Muscle of leg (tissue), 16 donors: ENCODE measurements around the gene FAM50A. TPM values are rescaled to one million over a fixed set of nuclear protein-coding genes. Genes with fewer than 3 reads are reported as not detected.
"Not testable (repeated sequence)": the region's sequence is repeated elsewhere in the genome, so short reads cannot be mapped to it uniquely, and the experiment has no call there.

ENCODE experiments used
- DNase-seq: peaks from one replicate; pipeline ENCODE4 v3.0.0; 2013
- H3K27ac ChIP-seq: one replicate; pipeline ENCODE4 v1.5.1; 2013; ENCODE audit warnings: mild to moderate bottlenecking, low read length, control low read depth
- H3K27me3 ChIP-seq: one replicate; pipeline ENCODE4 v1.6.1; 2013; ENCODE audit warnings: low read length; ENCODE audit not compliant: control insufficient read depth, insufficient read depth
- H3K36me3 ChIP-seq: one replicate; pipeline ENCODE4 v1.6.1; 2013; ENCODE audit warnings: low read length; ENCODE audit not compliant: control insufficient read depth, insufficient read depth
- H3K4me1 ChIP-seq: one replicate; pipeline ENCODE4 v1.6.1; 2013; ENCODE audit warnings: low read length; ENCODE audit not compliant: control insufficient read depth, insufficient read depth
- H3K4me3 ChIP-seq: one replicate; pipeline ENCODE4 v1.5.1; 2013; ENCODE audit warnings: low read length, control low read depth
- H3K9me3 ChIP-seq: replicated peaks from 2 replicates; pipeline ENCODE4 v1.6.1; 2013; ENCODE audit warnings: low read depth, low read length; ENCODE audit not compliant: control insufficient read depth
- WGBS: methylation state at CpG from one replicate; pipeline ENCODE4 v1.1.5; 2013; ENCODE audit warnings: missing lambda C conversion rate; ENCODE audit not compliant: insufficient coverage; 5-methylcytosine and 5-hydroxymethylcytosine counted together
- long read RNA-seq, 11 donors: transcript quantifications; one replicate each; lab custom pipeline, GENCODE V29; 2026
- polyA plus RNA-seq, 8 donors: library from polyadenylated mRNA; unstranded; fragments of 120-200 nt; gene quantifications; one replicate each; pipeline versions ENCODE4 v1.2.1 to v1.2.3, GENCODE V29; 2013; ENCODE audit warnings: inconsistent platforms in 1 of 8, low replicate concordance in 1 of 8; ENCODE audit not compliant: insufficient read length in 8 of 8, insufficient read depth in 1 of 8
- total RNA-seq: library from RNA; stranded (reverse); fragments of 120-200 nt; gene quantifications from one replicate; pipeline ENCODE4 v1.2.4, GENCODE V29; 2013

The FAM50A gene
- total RNA-seq (38.0 TPM), polyA plus RNA-seq (10 to 100 TPM; 61.4 to 71.4 (median 65.9) TPM)
- long read RNA-seq, donor 1, transcript FAM50A-202 (13 exons, 1,352 nt): major isoform, 9 of 17 reads
- long read RNA-seq, donor 1, partial matches to known transcripts: 7 of 17 reads
- long read RNA-seq, donor 1, other reads (novel, unspliced or antisense): 0 of 17 reads
- long read RNA-seq, donor 2, partial matches to known transcripts: 0 of 3 reads
- long read RNA-seq, donor 2, other reads (novel, unspliced or antisense): 0 of 3 reads
- long read RNA-seq, donor 3, transcript FAM50A-202 (13 exons, 1,352 nt): major isoform, 6 of 32 reads
- long read RNA-seq, donor 3, partial matches to known transcripts: 23 of 32 reads
- long read RNA-seq, donor 3, other reads (novel, unspliced or antisense): 0 of 32 reads
- long read RNA-seq, donor 4, transcript FAM50A-202 (13 exons, 1,352 nt): major isoform, 10 of 24 reads
- long read RNA-seq, donor 4, partial matches to known transcripts: 13 of 24 reads
- long read RNA-seq, donor 4, other reads (novel, unspliced or antisense): 0 of 24 reads
- long read RNA-seq, donor 5, transcript FAM50A-202 (13 exons, 1,352 nt): major isoform, 21 of 81 reads
- long read RNA-seq, donor 5, partial matches to known transcripts: 54 of 81 reads
- long read RNA-seq, donor 5, other reads (novel, unspliced or antisense): 6 of 81 reads
- long read RNA-seq, donor 6, transcript FAM50A-202 (13 exons, 1,352 nt): major isoform, 27 of 53 reads
- long read RNA-seq, donor 6, partial matches to known transcripts: 24 of 53 reads
- long read RNA-seq, donor 6, other reads (novel, unspliced or antisense): 0 of 53 reads
- long read RNA-seq, donor 7, transcript FAM50A-202 (13 exons, 1,352 nt): major isoform, 10 of 36 reads
- long read RNA-seq, donor 7, partial matches to known transcripts: 26 of 36 reads
- long read RNA-seq, donor 7, other reads (novel, unspliced or antisense): 0 of 36 reads
- long read RNA-seq, donor 8, transcript FAM50A-202 (13 exons, 1,352 nt): major isoform, 5 of 22 reads
- long read RNA-seq, donor 8, partial matches to known transcripts: 16 of 22 reads
- long read RNA-seq, donor 8, other reads (novel, unspliced or antisense): 0 of 22 reads
- long read RNA-seq, donor 9, partial matches to known transcripts: 16 of 22 reads
- long read RNA-seq, donor 9, other reads (novel, unspliced or antisense): 0 of 22 reads
- long read RNA-seq, donor 10, partial matches to known transcripts: 16 of 19 reads
- long read RNA-seq, donor 10, other reads (novel, unspliced or antisense): 0 of 19 reads
- long read RNA-seq, donor 11, transcript FAM50A-202 (13 exons, 1,352 nt): major isoform, 13 of 31 reads
- long read RNA-seq, donor 11, partial matches to known transcripts: 16 of 31 reads
- long read RNA-seq, donor 11, other reads (novel, unspliced or antisense): 0 of 31 reads

- H3K9me3 ChIP-seq: peaks cover 3% of the 10 kb centered on the region
- peaks cover 65% of the 10 kb centered on the region for H3K36me3 ChIP-seq
- peaks cover 17% of the 10 kb centered on the region for H3K4me1 ChIP-seq
- WGBS: 21% methylated on average over 93 of the region's 94 CpGs
- H3K27ac ChIP-seq: peak within 1 kb of the TSS; percentile 85
- H3K27me3 ChIP-seq: no peaks in the 10 kb centered on the region
- DNase-seq: peak; percentile 86
- H3K4me3 ChIP-seq: peak within 1 kb of the TSS; percentile 53
Observed at GRCh38 chrX:154443992-154444754, at the start of gene FAM50A. Gene FAM50A, plus strand, starts transcription at chrX:154444141. Its CDS starts 95 bp downstream, at chrX:154444236.

GRCh38 chrX:154396363-154396762 is 47.6 kb upstream of the FAM50A start:
- WGBS: 90% methylated on average over 6 of the region's 17 CpGs
- DNase-seq: peak; percentile 1
- H3K4me1 ChIP-seq: peaks cover 13% of the 10 kb centered on the region
- H3K9me3 ChIP-seq, H3K4me3 ChIP-seq, H3K27ac ChIP-seq, H3K27me3 ChIP-seq: not testable (repeated sequence)
- H3K36me3 ChIP-seq: peaks cover 25% of the 10 kb centered on the region

GRCh38 chrX:154396973-154397887 is 46.7 kb upstream of the FAM50A start:
- Histone ChIP-seq H3K27ac (peak overlapping the region; percentile 100), H3K36me3 (peaks cover 26% of the 10 kb centered on the region), H3K4me3 (peak overlapping the region; percentile 56), H3K27me3 (no peaks in the 10 kb centered on the region), H3K4me1 (peaks cover 13% of the 10 kb centered on the region), H3K9me3 (no peaks in the 10 kb centered on the region)
- 35% methylated on average over 50 of the region's 53 CpGs for WGBS
- peak; percentile 84 for DNase-seq

GRCh38 chrX:154397888-154398667 is 45.9 kb upstream of the FAM50A start, which contains the start of gene RPL10:
Gene RPL10, plus strand, starts transcription at chrX:154398377. Its CDS starts 143 bp downstream, at chrX:154398520.
- H3K27ac ChIP-seq: peak within 1 kb of the TSS; percentile 100
- H3K4me1 ChIP-seq: peaks cover 13% of the 10 kb centered on the region
- peak; percentile 98 for DNase-seq
- H3K36me3 ChIP-seq: peaks cover 26% of the 10 kb centered on the region
- peak within 1 kb of the TSS; percentile 89 for H3K4me3 ChIP-seq
- H3K9me3 ChIP-seq: no peaks in the 10 kb centered on the region
- no peaks in the 10 kb centered on the region for H3K27me3 ChIP-seq
- 35% methylated on average over 63 of the region's 69 CpGs for WGBS

GRCh38 chrX:154398668-154399526 is 45.0 kb upstream of the FAM50A start:
- peak; percentile 92 for DNase-seq
- no peaks in the 10 kb centered on the region for H3K27me3 ChIP-seq
- H3K27ac ChIP-seq: peak overlapping the region; percentile 100
- H3K36me3 ChIP-seq: peaks cover 26% of the 10 kb centered on the region
- H3K9me3 ChIP-seq: no peaks in the 10 kb centered on the region
- WGBS: 44% methylated on average over 39 of the region's 49 CpGs
- H3K4me3 ChIP-seq: peak overlapping the region; percentile 89
- peaks cover 13% of the 10 kb centered on the region for H3K4me1 ChIP-seq

- WGBS: 86% methylated on average over 2 of the region's 14 CpGs
- peak; percentile 18 for DNase-seq
Observed at GRCh38 chrX:154399527-154400368, 44.2 kb upstream of the FAM50A start.

GRCh38 chrX:154400369-154400817 is 43.5 kb upstream of the FAM50A start:
- not testable (repeated sequence) for H3K27ac ChIP-seq, H3K27me3 ChIP-seq, DNase-seq, H3K4me3 ChIP-seq, H3K9me3 ChIP-seq
- no CpG with 5 or more reads among the region's 6 CpGs for WGBS
- Histone ChIP-seq H3K4me1 (peaks cover 13% of the 10 kb centered on the region), H3K36me3 (peaks cover 26% of the 10 kb centered on the region)

More at GRCh38 chrX:154399527-154400368, 44.2 kb upstream of the FAM50A start:
- H3K27ac ChIP-seq: peak overlapping the region; percentile 100
- H3K4me3 ChIP-seq: peak overlapping the region; percentile 89
- H3K9me3 ChIP-seq: no peaks in the 10 kb centered on the region
- no peaks in the 10 kb centered on the region for H3K27me3 ChIP-seq
- H3K36me3 ChIP-seq: peaks cover 26% of the 10 kb centered on the region
- H3K4me1 ChIP-seq: peaks cover 13% of the 10 kb centered on the region
